ENCODE measurements around the gene DMBT1. TPM values are rescaled to one million over a fixed set of nuclear protein-coding genes. Genes with fewer than 3 reads are reported as not detected.

DMBT1 gene
- total and polyA plus RNA-seq, 7 experiments from 2014 or later: not detected

DNA sequence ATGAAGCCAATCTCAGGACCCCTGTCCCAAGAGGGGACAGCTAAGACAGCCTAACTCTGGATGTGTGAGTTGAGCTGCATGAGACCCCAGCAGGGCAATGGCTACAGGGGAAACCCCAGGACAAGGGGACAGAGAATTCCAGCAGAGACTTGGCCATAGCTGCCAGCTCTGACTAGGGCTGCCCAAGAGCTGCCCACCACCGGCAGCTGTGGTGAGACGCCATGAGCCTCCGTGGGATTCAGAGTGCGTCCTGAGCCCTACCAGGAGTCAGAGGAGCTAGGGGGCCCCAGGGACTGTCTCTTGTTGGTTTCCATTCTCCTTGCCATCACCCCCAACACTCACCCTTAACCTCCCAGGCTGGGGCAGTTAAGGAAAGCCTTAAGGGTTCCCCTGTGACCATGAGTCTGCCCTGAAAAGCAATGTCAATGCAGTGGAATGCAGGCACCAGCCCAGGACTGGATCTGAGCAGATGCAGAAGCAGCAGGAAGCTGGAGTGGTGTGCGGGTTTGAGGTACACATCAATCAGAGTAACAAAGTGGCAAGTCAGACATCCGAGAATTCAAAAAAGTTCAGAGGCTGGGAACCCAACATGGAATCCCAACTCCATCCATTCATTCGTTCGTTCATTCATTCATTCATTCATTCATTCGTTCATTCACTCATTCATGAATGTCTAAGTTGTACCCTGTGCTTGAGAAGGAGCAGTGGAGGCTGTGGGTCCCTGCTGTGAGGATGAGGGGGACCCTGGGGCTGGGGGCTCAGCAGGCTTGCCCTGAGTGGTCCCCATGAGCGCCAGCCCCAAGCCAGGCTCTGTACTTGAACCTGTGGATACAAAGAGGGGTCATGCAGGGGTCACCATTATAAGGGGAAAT is 86.2 kb downstream of the DMBT1 start:
- Histone ChIP-seq H3K4me3 (ENCODE audit: low read length) (no peak overlapping the region), H3K9me3 (ENCODE audit: control insufficient read depth in 2 of 3, low read length in 3 of 3) (no peaks in the 10 kb centered on the region), H3K27ac (ENCODE audit: low read depth, low read length) (no peak overlapping the region), H3K27me3 (ENCODE audit: control insufficient read depth in 2 of 2, insufficient read depth in 2 of 2, low read length in 2 of 2) (no peaks in the 10 kb centered on the region), H3K36me3 (ENCODE audit: control insufficient read depth in 2 of 3, insufficient read depth in 3 of 3, low read length in 3 of 3) (no peaks in the 10 kb centered on the region), H3K4me1 (ENCODE audit: control insufficient read depth in 2 of 2, insufficient read depth in 2 of 2, low read length in 2 of 2) (no peaks in the 10 kb centered on the region)
- CTCF ChIA-PET: interaction anchor here (1.1 kb wide), 1 partner anchor 25 kb away, joined by 4 read pairs; a partner anchor contains a TSS
- intact Hi-C loops (cut with micrococcal nuclease): loop anchor here in 1 of 2 donors (5.0 kb wide), 1 partner anchor 486 kb away; no protein-coding TSS in a partner anchor
- POLR2A ChIA-PET: no interaction called here
- Mint-ChIP-seq H3K36me3 (no peaks in the 10 kb centered on the region), H3K27ac (no peak overlapping the region), H3K4me3 (no peak overlapping the region), H3K9me3 (peaks cover 0 to 3% (median 0%) of the 10 kb centered on the region in 11 donors), H3K4me1 (no peaks in the 10 kb centered on the region), H3K27me3 (peaks cover 5 to 32% (median 9%) of the 10 kb centered on the region in 5 donors)
- DNase-seq: no peak
- no peak for ATAC-seq

DNA sequence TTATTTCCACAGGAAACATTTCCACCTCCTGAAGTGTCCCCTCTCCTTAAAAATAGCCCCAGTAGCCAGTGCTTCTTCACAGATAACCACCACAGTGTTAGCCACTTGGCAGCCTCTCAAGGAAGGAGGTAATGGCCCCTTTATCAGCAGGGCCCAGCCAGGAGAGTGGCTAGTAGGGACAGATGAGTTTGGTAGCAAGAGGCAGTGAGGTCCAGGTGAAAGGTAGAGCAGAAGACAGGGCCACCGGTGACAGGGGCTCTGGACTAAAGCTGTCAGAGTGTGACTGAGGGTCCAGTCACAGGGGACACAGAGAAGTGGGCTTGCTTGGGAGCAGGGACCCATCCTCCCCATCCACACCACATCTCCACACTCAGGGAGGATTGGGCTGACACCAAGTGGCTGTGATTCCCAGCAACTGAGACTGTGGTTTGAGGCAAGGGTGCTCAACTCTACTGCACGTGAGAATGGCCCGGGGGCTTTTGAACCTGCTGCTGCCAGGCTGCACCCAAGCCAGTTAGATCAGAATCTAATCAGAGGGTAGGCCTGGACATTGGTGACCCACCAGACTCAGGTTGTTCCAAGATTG is 86.9 kb downstream of the DMBT1 start:
- ChIA-PET CTCF (no interaction called here), POLR2A (no interaction called here)
- Mint-ChIP-seq H3K27me3 (peaks cover 9 to 39% (median 13%) of the 10 kb centered on the region in 5 donors), H3K4me1 (no peaks in the 10 kb centered on the region), H3K27ac (peak overlapping the region in 1 of 9 donors; percentile 47), H3K9me3 (peaks cover 0 to 4% (median 0%) of the 10 kb centered on the region in 11 donors), H3K4me3 (no peak overlapping the region), H3K36me3 (no peaks in the 10 kb centered on the region)
- ATAC-seq (no peak), DNase-seq (no peak)
- Histone ChIP-seq H3K27ac (ENCODE audit: low read depth, low read length) (no peak overlapping the region), H3K9me3 (ENCODE audit: control insufficient read depth in 2 of 3, low read length in 3 of 3) (no peaks in the 10 kb centered on the region), H3K36me3 (ENCODE audit: control insufficient read depth in 2 of 3, insufficient read depth in 3 of 3, low read length in 3 of 3) (no peaks in the 10 kb centered on the region), H3K4me3 (ENCODE audit: low read length) (no peak overlapping the region), H3K27me3 (ENCODE audit: control insufficient read depth in 2 of 2, insufficient read depth in 2 of 2, low read length in 2 of 2) (no peaks in the 10 kb centered on the region), H3K4me1 (ENCODE audit: control insufficient read depth in 2 of 2, insufficient read depth in 2 of 2, low read length in 2 of 2) (no peaks in the 10 kb centered on the region)
- intact Hi-C loops (cut with micrococcal nuclease): loop anchor here in 1 of 2 donors (5.0 kb wide), 1 partner anchor 485 kb away; no protein-coding TSS in a partner anchor

DNA sequence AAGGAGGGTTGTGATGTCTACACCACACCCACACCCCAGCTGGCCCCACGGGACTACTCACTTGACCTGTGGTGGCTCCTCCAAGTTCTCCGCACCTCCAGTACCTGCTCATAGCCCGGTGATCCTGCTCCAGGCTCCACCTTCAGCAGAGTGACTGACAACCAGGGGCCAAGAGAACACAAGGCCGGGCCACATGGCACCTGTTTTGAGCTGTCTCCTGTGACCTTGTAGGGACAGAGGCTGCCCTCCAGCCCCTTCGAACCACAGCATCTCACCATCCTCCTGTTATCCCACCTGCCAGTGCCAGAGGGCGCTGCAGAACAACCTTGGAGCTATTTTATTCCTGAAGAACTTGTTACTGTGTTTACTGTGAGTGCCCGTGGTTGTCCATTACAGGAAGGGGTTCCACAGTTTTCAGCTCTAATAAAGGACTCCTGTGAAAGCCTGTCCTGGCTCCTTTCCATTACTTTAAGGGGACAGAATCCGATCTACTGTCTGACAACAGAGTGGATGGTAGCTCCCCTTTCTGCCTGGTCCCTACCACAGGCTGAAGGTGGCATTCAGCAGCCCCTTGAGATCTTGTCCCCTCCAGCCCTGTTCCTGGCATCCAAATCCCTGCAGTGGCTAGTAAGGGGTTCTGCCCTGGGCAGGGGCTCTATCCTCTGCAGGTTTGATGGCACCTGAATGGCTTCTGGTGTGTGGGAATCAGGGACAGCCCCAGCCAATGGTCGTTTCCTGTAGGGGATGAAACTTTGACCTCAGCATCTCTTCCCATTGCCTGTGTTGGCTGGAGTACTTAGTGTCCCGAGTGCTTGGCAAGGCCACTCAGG is 88.3 kb downstream of the DMBT1 start:
- intact Hi-C loops (cut with micrococcal nuclease): loop anchor here in 1 of 2 donors (1.0 to 5.0 kb wide), 3 partner anchors 54 to 910 kb away; no protein-coding TSS in a partner anchor
- H3K36me3 Mint-ChIP-seq: no peaks in the 10 kb centered on the region
- POLR2A ChIA-PET: no interaction called here

DNA sequence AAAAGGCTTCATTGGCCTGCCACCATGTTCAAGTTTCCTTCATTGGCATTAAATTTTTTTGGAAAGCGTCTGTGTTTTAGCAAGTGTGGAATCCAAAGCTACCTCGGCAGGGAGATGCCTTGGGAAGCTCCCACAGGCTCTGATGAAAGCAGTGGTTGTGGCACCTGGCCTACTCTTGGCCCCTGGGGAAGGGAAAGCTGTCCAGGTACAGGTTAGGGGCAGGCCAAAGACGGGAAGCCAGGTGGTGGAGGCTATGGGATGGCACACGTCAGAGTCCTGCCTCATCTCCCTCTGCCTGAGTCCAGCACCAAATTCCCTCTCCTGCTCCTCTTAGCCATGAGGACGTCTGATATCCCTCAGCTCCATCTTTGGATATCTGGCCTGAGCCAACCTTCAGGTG is 89.3 kb downstream of the DMBT1 start:
- intact Hi-C loops (cut with micrococcal nuclease): loop anchor here in 1 of 2 donors (5.0 kb wide), 1 partner anchor 482 kb away; no protein-coding TSS in a partner anchor
- peaks cover 16 to 57% (median 24%) of the 10 kb centered on the region in 5 donors for H3K27me3 Mint-ChIP-seq

More for the DNA sequence above, 88.3 kb downstream of the DMBT1 start:
- CTCF ChIA-PET: no interaction called here
- Histone ChIP-seq H3K36me3 (ENCODE audit: control insufficient read depth in 2 of 3, insufficient read depth in 3 of 3, low read length in 3 of 3) (no peaks in the 10 kb centered on the region), H3K27ac (ENCODE audit: low read depth, low read length) (no peak overlapping the region), H3K4me3 (ENCODE audit: low read length) (no peak overlapping the region), H3K4me1 (ENCODE audit: control insufficient read depth in 2 of 2, insufficient read depth in 2 of 2, low read length in 2 of 2) (no peaks in the 10 kb centered on the region), H3K9me3 (ENCODE audit: control insufficient read depth in 2 of 3, low read length in 3 of 3) (no peaks in the 10 kb centered on the region), H3K27me3 (ENCODE audit: control insufficient read depth in 2 of 2, insufficient read depth in 2 of 2, low read length in 2 of 2) (no peaks in the 10 kb centered on the region)
- peaks cover 0 to 4% (median 0%) of the 10 kb centered on the region in 11 donors for H3K9me3 Mint-ChIP-seq
- peaks cover 14 to 49% (median 16%) of the 10 kb centered on the region in 5 donors for H3K27me3 Mint-ChIP-seq
- ATAC-seq: peak; percentile 32
- no peak overlapping the region for H3K27ac Mint-ChIP-seq
- H3K4me1 Mint-ChIP-seq: no peaks in the 10 kb centered on the region
- no peak overlapping the region for H3K4me3 Mint-ChIP-seq
- peak in 1 of 9 donors; percentile 9 for DNase-seq

DNA sequence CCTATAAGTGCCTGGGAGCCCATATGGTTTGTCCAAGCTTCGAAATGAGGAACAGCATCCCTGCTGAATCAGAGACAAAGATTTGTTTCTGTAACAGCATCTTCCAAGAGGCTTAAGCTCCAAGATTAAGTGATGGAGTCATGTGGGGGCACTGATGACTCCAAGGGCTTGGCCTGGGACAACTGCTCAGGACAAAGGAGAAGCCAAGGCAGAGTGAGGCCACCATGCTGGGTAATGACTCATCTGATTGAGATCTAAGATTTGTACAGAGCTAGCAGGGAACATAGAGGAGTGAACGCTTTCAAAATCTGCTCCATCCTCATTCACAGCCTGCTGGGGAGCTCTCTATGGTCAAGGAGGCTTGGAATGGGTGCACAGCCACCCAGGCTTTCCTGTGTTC is 89.8 kb downstream of the DMBT1 start:
- Mint-ChIP-seq H3K4me3 (no peak overlapping the region), H3K36me3 (no peaks in the 10 kb centered on the region), H3K9me3 (peaks cover 0 to 4% (median 0%) of the 10 kb centered on the region in 11 donors), H3K27me3 (peaks cover 19 to 61% (median 28%) of the 10 kb centered on the region in 5 donors), H3K27ac (no peak overlapping the region), H3K4me1 (no peaks in the 10 kb centered on the region)
- ATAC-seq (no peak), DNase-seq (no peak)
- Histone ChIP-seq H3K9me3 (ENCODE audit: control insufficient read depth in 2 of 3, low read length in 3 of 3) (no peaks in the 10 kb centered on the region), H3K36me3 (ENCODE audit: control insufficient read depth in 2 of 3, insufficient read depth in 3 of 3, low read length in 3 of 3) (no peaks in the 10 kb centered on the region), H3K4me1 (ENCODE audit: control insufficient read depth in 2 of 2, insufficient read depth in 2 of 2, low read length in 2 of 2) (no peaks in the 10 kb centered on the region), H3K27ac (ENCODE audit: low read depth, low read length) (no peak overlapping the region), H3K27me3 (ENCODE audit: control insufficient read depth in 2 of 2, insufficient read depth in 2 of 2, low read length in 2 of 2) (no peaks in the 10 kb centered on the region), H3K4me3 (ENCODE audit: low read length) (no peak overlapping the region)
- ChIA-PET CTCF (no interaction called here), POLR2A (no interaction called here)
- intact Hi-C loops (cut with micrococcal nuclease): no loop called here

More for the DNA sequence above, 89.3 kb downstream of the DMBT1 start:
- ChIA-PET POLR2A (no interaction called here), CTCF (no interaction called here)
- Mint-ChIP-seq H3K4me3 (no peak overlapping the region), H3K9me3 (peaks cover 0 to 4% (median 0%) of the 10 kb centered on the region in 11 donors), H3K36me3 (no peaks in the 10 kb centered on the region), H3K27ac (no peak overlapping the region), H3K4me1 (no peaks in the 10 kb centered on the region)
- Histone ChIP-seq H3K4me3 (ENCODE audit: low read length) (no peak overlapping the region), H3K27ac (ENCODE audit: low read depth, low read length) (no peak overlapping the region), H3K27me3 (ENCODE audit: control insufficient read depth in 2 of 2, insufficient read depth in 2 of 2, low read length in 2 of 2) (no peaks in the 10 kb centered on the region), H3K4me1 (ENCODE audit: control insufficient read depth in 2 of 2, insufficient read depth in 2 of 2, low read length in 2 of 2) (no peaks in the 10 kb centered on the region), H3K9me3 (ENCODE audit: control insufficient read depth in 2 of 3, low read length in 3 of 3) (no peaks in the 10 kb centered on the region), H3K36me3 (ENCODE audit: control insufficient read depth in 2 of 3, insufficient read depth in 3 of 3, low read length in 3 of 3) (no peaks in the 10 kb centered on the region)
- ATAC-seq (no peak), DNase-seq (no peak)

DNA sequence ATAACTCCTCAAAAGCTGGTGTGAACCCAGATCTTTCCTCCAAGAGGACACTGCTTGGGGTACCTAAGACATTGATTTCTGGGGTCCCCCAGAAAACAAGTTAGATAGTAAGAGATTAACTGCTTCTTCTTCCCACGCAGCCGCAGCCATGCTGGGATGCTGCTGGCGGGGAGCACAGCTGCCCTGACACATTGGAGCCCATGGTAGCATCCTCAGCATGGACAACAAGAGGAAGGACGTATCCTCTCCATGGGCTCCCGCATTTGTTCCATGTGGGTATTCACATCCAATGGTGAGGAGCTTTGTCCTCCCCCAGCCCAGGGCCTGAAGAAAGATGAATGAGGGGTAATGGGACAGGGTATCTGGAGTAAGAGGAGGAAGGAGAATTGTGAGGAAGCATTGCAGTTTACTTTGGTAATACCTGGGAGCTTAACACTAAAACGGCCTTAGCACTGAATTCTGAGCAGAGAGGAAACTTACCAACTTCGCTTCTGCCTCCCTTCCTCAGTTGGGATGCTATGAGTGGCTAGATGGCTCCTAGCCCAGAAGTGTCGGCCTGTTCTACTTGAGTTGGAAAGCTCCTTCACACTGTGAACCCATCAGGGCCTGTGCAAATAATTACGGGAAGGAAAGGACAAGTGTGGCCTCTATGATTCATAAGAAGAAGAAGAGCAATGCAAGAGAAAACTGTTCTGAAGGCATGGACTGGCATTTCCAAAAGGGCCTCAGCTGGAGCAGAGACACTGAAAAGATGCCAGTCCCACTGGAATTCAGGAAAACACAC is 95.2 kb downstream of the DMBT1 start:
- DNase-seq: no peak
- ChIA-PET POLR2A (no interaction called here), CTCF (no interaction called here)
- Mint-ChIP-seq H3K4me3 (no peak overlapping the region), H3K36me3 (no peaks in the 10 kb centered on the region), H3K4me1 (no peaks in the 10 kb centered on the region), H3K27me3 (peaks cover 16 to 54% (median 24%) of the 10 kb centered on the region in 5 donors), H3K27ac (no peak overlapping the region), H3K9me3 (peaks cover 0 to 4% (median 0%) of the 10 kb centered on the region in 11 donors)
- Histone ChIP-seq H3K4me1 (ENCODE audit: control insufficient read depth in 2 of 2, insufficient read depth in 2 of 2, low read length in 2 of 2) (no peaks in the 10 kb centered on the region), H3K27ac (ENCODE audit: low read depth, low read length) (no peak overlapping the region), H3K27me3 (ENCODE audit: control insufficient read depth in 2 of 2, insufficient read depth in 2 of 2, low read length in 2 of 2) (no peaks in the 10 kb centered on the region), H3K9me3 (ENCODE audit: control insufficient read depth in 2 of 3, low read length in 3 of 3) (no peaks in the 10 kb centered on the region), H3K4me3 (ENCODE audit: low read length) (no peak overlapping the region), H3K36me3 (ENCODE audit: control insufficient read depth in 2 of 3, insufficient read depth in 3 of 3, low read length in 3 of 3) (no peaks in the 10 kb centered on the region)
- ATAC-seq: no peak
- intact Hi-C loops (cut with micrococcal nuclease): no loop called here
